ENCODE results near the gene UPF2.

- no peak for TF ChIP-seq CTCF (IDR thresholded peaks at IDR 0.05)
- TF ChIP-seq POLR2A (IDR thresholded peaks at IDR 0.05): no peak
Measured at GRCh38 chr10:11893749-11894278, 148.8 kb downstream of the UPF2 start.
